Hematopoietic multipotent progenitor cell (in vitro differentiated cells): ENCODE data around the gene NCOA3. TPM values are rescaled to one million over a fixed set of nuclear protein-coding genes. Genes with fewer than 3 reads are reported as not detected.
"Not testable (repeated sequence)": the region's sequence is repeated elsewhere in the genome, so short reads cannot be mapped to it uniquely, and the experiment has no call there.

ENCODE experiments used
- DNase-seq, 3 donors: peaks; one replicate each; pipeline ENCODE4 v3.0.0-alpha.2; 2011 to 2015; ENCODE audit warnings: low read depth in 2 of 3, low spot score in 2 of 3
- total RNA-seq: library from RNA; depleted of rRNA; stranded (reverse); fragments of >200 nt; gene quantifications from one replicate; pipeline ENCODE4 v1.2.3, GENCODE V29; 2012

NCOA3 gene
- total RNA-seq, result 24.8 TPM

- peak; percentile 77 to 94 (median 93) for DNase-seq
Observed at GRCh38 chr20:47501482-47502270, at the start of gene NCOA3. Gene NCOA3 (plus strand): TSS chr20:47501887. CDS start chr20:47622248, 120,361 bp downstream.

- no peak for DNase-seq
Observed at GRCh38 chr20:47452736-47453161, 48.9 kb upstream of the NCOA3 start.

GRCh38 chr20:47453167-47453782, 48.4 kb upstream of the NCOA3 start:
- no peak for DNase-seq

- DNase-seq, result no peak
Observed at GRCh38 chr20:47454298-47455132, 47.2 kb upstream of the NCOA3 start.

- no peak for DNase-seq
Observed at GRCh38 chr20:47455133-47456040, 46.3 kb upstream of the NCOA3 start.

- no peak for DNase-seq
Observed at GRCh38 chr20:47456041-47456537, 45.6 kb upstream of the NCOA3 start.

- no peak for DNase-seq
Observed at GRCh38 chr20:47456952-47457724, 44.5 kb upstream of the NCOA3 start.

GRCh38 chr20:47458280-47459050, 43.2 kb upstream of the NCOA3 start:
- not testable (repeated sequence) for DNase-seq

GRCh38 chr20:47459344-47460073, 42.2 kb upstream of the NCOA3 start:
- no peak for DNase-seq

- DNase-seq, result not testable (repeated sequence)
Observed at GRCh38 chr20:47460761-47461112, 41.0 kb upstream of the NCOA3 start.

- no peak for DNase-seq
Observed at GRCh38 chr20:47461120-47461685, 40.5 kb upstream of the NCOA3 start.

- DNase-seq, result not testable (repeated sequence)
Observed at GRCh38 chr20:47461906-47462305, 39.8 kb upstream of the NCOA3 start.

- no peak for DNase-seq
Observed at GRCh38 chr20:47464380-47465101, 37.1 kb upstream of the NCOA3 start.

- no peak for DNase-seq
Observed at GRCh38 chr20:47465335-47466090, 36.2 kb upstream of the NCOA3 start.

GRCh38 chr20:47466213-47466612, 35.5 kb upstream of the NCOA3 start:
- no peak for DNase-seq
